ENCODE results near the gene PLEKHH2. TPM values are rescaled to one million over a fixed set of nuclear protein-coding genes. Genes with fewer than 3 reads are reported as not detected.
A peak's percentile ranks its signal among the peaks of the same experiment; 100 is the strongest.

Gene PLEKHH2
- total and polyA plus RNA-seq, 2 experiments from 2014 or later = 1.1 to 2.2 TPM

DNA sequence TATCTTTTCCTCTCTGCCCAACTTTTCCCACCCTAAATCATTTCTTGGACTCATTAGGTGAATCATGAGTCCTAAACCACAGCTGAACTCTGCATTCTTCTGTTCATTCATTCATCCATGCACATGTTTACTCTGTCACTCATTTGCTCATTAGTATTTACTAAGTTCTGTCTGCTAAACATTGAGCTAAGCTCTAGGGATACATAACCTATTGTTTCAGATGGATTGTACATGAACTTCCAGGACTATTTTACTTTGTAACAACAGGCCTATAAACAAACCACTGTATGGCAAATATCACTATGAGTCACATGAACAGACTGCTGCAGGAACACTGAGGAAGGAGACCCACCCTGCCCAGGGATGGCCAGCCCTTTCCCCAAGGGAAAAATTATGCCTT is 122.1 kb downstream of the PLEKHH2 start:
- peak; percentile 89 for DNase-seq
- H4K20me1 ChIP-seq (ENCODE audit: insufficient read depth) = no peaks in the 10 kb centered on the region
- H3K9me2 ChIP-seq (ENCODE audit: insufficient read depth) = no peaks in the 10 kb centered on the region
- H3F3A ChIP-seq (ENCODE audit: insufficient read depth) = peaks cover 24% of the 10 kb centered on the region
- in situ Hi-C loops (cut with MboI) = no loop called here
- peak overlapping the region; percentile 87 for H3K27ac ChIP-seq
- peak overlapping the region; percentile 55 for H3K9ac ChIP-seq
- H3K4me2 ChIP-seq (ENCODE audit: unreplicated experiment) = peak overlapping the region; percentile 72
- 0 out of 2 replicates have a peak overlapping the region, but pooled peaks have one; percentile 4 for H3K4me3 ChIP-seq
- no peak for TF ChIP-seq EZH2phosphoT487 (IDR thresholded peaks at IDR 0.05; ENCODE audit: insufficient read depth, low read depth)
- TF ChIP-seq EZH2 (IDR thresholded peaks at IDR 0.05; ENCODE audit: insufficient read depth, poor library complexity, severe bottlenecking) = no peak
- H3K79me2 ChIP-seq (ENCODE audit: insufficient read depth) = no peaks in the 10 kb centered on the region
- H3K27me3 ChIP-seq (replicated peaks; ENCODE audit: insufficient read depth) = no peaks in the 10 kb centered on the region
- H2AFZ ChIP-seq = peak overlapping the region; percentile 24; the same call in 1 of the 2 replicates
- H3K36me3 ChIP-seq (ENCODE audit: low read depth) = no peaks in the 10 kb centered on the region
- H3K9me3 ChIP-seq (ENCODE audit: low read depth) = no peaks in the 10 kb centered on the region
- H3K4me1 ChIP-seq (ENCODE audit: insufficient read depth) = peaks cover 23% of the 10 kb centered on the region

DNA sequence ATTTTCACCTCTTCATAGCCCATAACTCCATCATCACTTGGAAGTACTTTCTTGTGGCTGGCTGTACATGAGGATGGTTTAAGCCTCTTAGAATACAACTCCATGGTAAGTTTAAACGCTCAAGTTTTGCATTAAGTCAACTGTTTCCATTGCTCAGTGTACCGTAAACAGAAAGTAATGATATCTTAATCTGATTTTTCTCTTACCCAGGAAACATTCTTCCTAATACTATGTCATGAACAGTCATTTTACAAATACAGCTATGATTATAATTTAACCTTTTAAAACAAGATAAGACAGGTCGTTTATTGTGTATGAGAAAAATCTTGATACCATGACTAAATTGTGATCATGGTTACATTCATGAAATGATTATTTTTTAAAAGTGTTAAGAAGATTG is 125.2 kb downstream of the PLEKHH2 start:
- H4K20me1 ChIP-seq (ENCODE audit: insufficient read depth) = no peaks in the 10 kb centered on the region
- H3F3A ChIP-seq (ENCODE audit: insufficient read depth) = peaks cover 32% of the 10 kb centered on the region
- H3K4me1 ChIP-seq (ENCODE audit: insufficient read depth) = peaks cover 27% of the 10 kb centered on the region
- TF ChIP-seq EZH2 (IDR thresholded peaks at IDR 0.05; ENCODE audit: insufficient read depth, poor library complexity, severe bottlenecking) (no peak), EZH2phosphoT487 (IDR thresholded peaks at IDR 0.05; ENCODE audit: insufficient read depth, low read depth) (no peak)
- no peaks in the 10 kb centered on the region for H3K27me3 ChIP-seq (replicated peaks; ENCODE audit: insufficient read depth)
- no peaks in the 10 kb centered on the region for H3K9me2 ChIP-seq (ENCODE audit: insufficient read depth)
- no peak overlapping the region for H3K27ac ChIP-seq
- WGBS, 2 experiments (ENCODE audit: low coverage in 1 of 2, low lambda C conversion rate in 2 of 2, missing lambda C conversion rate in 2 of 2) = 78 to 83% methylated on average over 3 of the region's 3 CpGs
- H3K9ac ChIP-seq = no peak overlapping the region
- H3K4me2 ChIP-seq (ENCODE audit: unreplicated experiment) = no peak overlapping the region
- H3K79me2 ChIP-seq (ENCODE audit: insufficient read depth) = no peaks in the 10 kb centered on the region
- H3K4me3 ChIP-seq = no peak overlapping the region
- in situ Hi-C loops (cut with MboI) = no loop called here
- no peaks in the 10 kb centered on the region for H3K9me3 ChIP-seq (ENCODE audit: low read depth)
- H3K36me3 ChIP-seq (ENCODE audit: low read depth) = no peaks in the 10 kb centered on the region
- DNase-seq = no peak
- no peak overlapping the region for H2AFZ ChIP-seq

DNA sequence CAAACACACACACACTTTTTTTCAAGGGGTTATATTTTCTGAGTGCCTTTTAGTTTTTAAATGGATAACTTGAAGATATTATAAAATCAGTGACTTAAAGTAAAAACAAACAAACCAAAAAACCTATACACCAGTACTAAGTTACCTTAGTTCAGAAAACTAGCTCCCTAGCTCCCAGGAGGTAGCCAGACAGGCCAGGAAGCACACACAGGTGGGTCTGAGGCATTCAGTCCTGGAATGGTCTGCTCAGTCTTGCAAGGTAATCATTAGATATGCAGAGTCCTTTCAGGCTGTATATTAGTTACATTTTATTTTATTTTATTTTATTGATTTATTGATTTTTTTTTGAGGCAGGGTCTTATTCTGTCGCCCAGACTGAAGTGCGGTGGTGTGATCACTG is 126.0 kb downstream of the PLEKHH2 start:
- Histone ChIP-seq H3K79me2 (ENCODE audit: insufficient read depth) (no peaks in the 10 kb centered on the region), H3K36me3 (ENCODE audit: low read depth) (no peaks in the 10 kb centered on the region), H3K27ac (no peak overlapping the region), H3K27me3 (replicated peaks; ENCODE audit: insufficient read depth) (no peaks in the 10 kb centered on the region), H3K4me3 (no peak overlapping the region), H3K9ac (no peak overlapping the region), H4K20me1 (ENCODE audit: insufficient read depth) (no peaks in the 10 kb centered on the region), H3K4me1 (ENCODE audit: insufficient read depth) (peaks cover 26% of the 10 kb centered on the region), H3F3A (ENCODE audit: insufficient read depth) (peaks cover 30% of the 10 kb centered on the region), H3K4me2 (ENCODE audit: unreplicated experiment) (no peak overlapping the region), H3K9me2 (ENCODE audit: insufficient read depth) (no peaks in the 10 kb centered on the region), H2AFZ (no peak overlapping the region), H3K9me3 (ENCODE audit: low read depth) (no peaks in the 10 kb centered on the region)
- no peak for DNase-seq
- in situ Hi-C loops (cut with MboI) = no loop called here
- no peak for TF ChIP-seq EZH2phosphoT487 (IDR thresholded peaks at IDR 0.05; ENCODE audit: insufficient read depth, low read depth)
- no peak for TF ChIP-seq EZH2 (IDR thresholded peaks at IDR 0.05; ENCODE audit: insufficient read depth, poor library complexity, severe bottlenecking)
- WGBS, 2 experiments (ENCODE audit: low coverage in 1 of 2, low lambda C conversion rate in 2 of 2, missing lambda C conversion rate in 2 of 2) = 98 to 100% methylated on average over 2 of the region's 2 CpGs

DNA sequence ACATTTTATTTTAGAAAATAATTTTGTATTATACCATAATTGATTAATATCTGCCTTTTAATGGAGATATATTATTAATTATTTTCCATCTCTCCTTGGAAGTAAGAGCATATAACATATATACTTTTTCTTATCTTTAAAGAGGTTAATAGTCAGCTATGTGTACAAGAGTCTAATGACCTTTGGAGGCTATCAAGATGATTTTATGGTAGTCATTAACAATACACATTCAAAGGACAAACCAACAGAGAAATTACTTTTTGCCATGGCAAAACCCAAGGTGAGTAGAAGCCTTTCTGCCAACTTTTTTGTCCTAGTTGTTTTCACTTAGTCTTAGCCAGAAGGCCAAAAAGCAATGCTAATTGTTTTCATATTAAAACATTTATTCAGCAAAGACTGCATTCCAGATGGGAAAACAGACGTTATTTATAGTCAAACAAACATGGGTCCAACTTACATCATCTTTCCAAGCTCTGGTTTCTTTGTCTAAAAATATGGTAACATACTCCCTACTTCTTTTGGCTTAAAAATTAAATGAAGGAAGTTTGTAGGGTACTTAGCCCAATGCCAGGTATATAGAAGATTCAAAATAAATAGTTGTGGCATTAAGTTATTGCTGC is 127.1 kb downstream of the PLEKHH2 start:
- no peaks in the 10 kb centered on the region for H3K79me2 ChIP-seq (ENCODE audit: insufficient read depth)
- no peak overlapping the region for H3K27ac ChIP-seq
- DNase-seq = peak; percentile 28
- no peaks in the 10 kb centered on the region for H3K27me3 ChIP-seq (replicated peaks; ENCODE audit: insufficient read depth)
- no peaks in the 10 kb centered on the region for H3K36me3 ChIP-seq (ENCODE audit: low read depth)
- TF ChIP-seq EZH2phosphoT487 (IDR thresholded peaks at IDR 0.05; ENCODE audit: insufficient read depth, low read depth) (no peak), EZH2 (IDR thresholded peaks at IDR 0.05; ENCODE audit: insufficient read depth, poor library complexity, severe bottlenecking) (no peak)
- in situ Hi-C loops (cut with MboI) = no loop called here
- H3K4me3 ChIP-seq = no peak overlapping the region
- peaks cover 15% of the 10 kb centered on the region for H3K4me1 ChIP-seq (ENCODE audit: insufficient read depth)
- peaks cover 19% of the 10 kb centered on the region for H3F3A ChIP-seq (ENCODE audit: insufficient read depth)
- 3 to 4% methylated on average over 1 of the region's 1 CpG for WGBS, 2 experiments (ENCODE audit: low coverage in 1 of 2, low lambda C conversion rate in 2 of 2, missing lambda C conversion rate in 2 of 2)
- no peak overlapping the region for H3K9ac ChIP-seq
- H4K20me1 ChIP-seq (ENCODE audit: insufficient read depth) = no peaks in the 10 kb centered on the region
- H3K9me2 ChIP-seq (ENCODE audit: insufficient read depth) = no peaks in the 10 kb centered on the region
- no peak overlapping the region for H3K4me2 ChIP-seq (ENCODE audit: unreplicated experiment)
- peak overlapping the region; percentile 8; the same call in 1 of the 2 replicates for H2AFZ ChIP-seq
- no peaks in the 10 kb centered on the region for H3K9me3 ChIP-seq (ENCODE audit: low read depth)
